Measurements from ENCODE around the gene FPGS. TPM values are rescaled to one million over a fixed set of nuclear protein-coding genes. Genes with fewer than 3 reads are reported as not detected.

FPGS gene
- total RNA-seq, 4 donors from 2014 or later = 42.5 to 91.4 (median 63.2) TPM

GRCh38 chr9:127848756-127849504 is 46.2 kb downstream of the FPGS start:
- WGBS, 2 donors (ENCODE audit: low coverage in 1 of 2) = 94 to 97% methylated on average over 5 to 8 of the region's 10 CpGs
- TF ChIP-seq POLR2AphosphoS5 (IDR thresholded peaks at IDR 0.05) (no peak), EP300 (IDR thresholded peaks at IDR 0.05) (no peak), CTCF (IDR thresholded peaks at IDR 0.05) (no peak), POLR2A (IDR thresholded peaks at IDR 0.05) (no peak)
- Histone ChIP-seq H3K27me3 (no peaks in the 10 kb centered on the region), H3K36me3 (peaks cover 0 to 14% of the 10 kb centered on the region in 2 donors), H3K9me3 (peaks cover 0 to 6% (median 0%) of the 10 kb centered on the region in 3 donors), H3K4me3 (peak overlapping the region in 1 of 2 donors; percentile 68), H3K4me1 (peaks cover 0 to 56% (median 18%) of the 10 kb centered on the region in 3 donors), H3K27ac (peak overlapping the region in 2 of 4 donors; percentile 2)
- no peak for ATAC-seq

- TF ChIP-seq POLR2AphosphoS5 (IDR thresholded peaks at IDR 0.05) (no peak), CTCF (IDR thresholded peaks at IDR 0.05) (no peak), EP300 (IDR thresholded peaks at IDR 0.05) (no peak), POLR2A (IDR thresholded peaks at IDR 0.05) (no peak)
- ATAC-seq = no peak
- H3K4me3 ChIP-seq = peak overlapping the region in 1 of 2 donors; percentile 68
- peak overlapping the region in 1 of 4 donors; percentile 31 for H3K27ac ChIP-seq
- no peaks in the 10 kb centered on the region for H3K27me3 ChIP-seq
- peaks cover 0 to 57% (median 26%) of the 10 kb centered on the region in 3 donors for H3K4me1 ChIP-seq
- peaks cover 0 to 6% (median 0%) of the 10 kb centered on the region in 3 donors for H3K9me3 ChIP-seq
- 75% methylated on average over 1 of the region's 17 CpGs; no CpG with 5 or more reads in 1 of the 2 donors for whole genome bisulfite sequencing, 2 donors (ENCODE audit: low coverage in 1 of 2)
- H3K36me3 ChIP-seq = peaks cover 0 to 14% of the 10 kb centered on the region in 2 donors
Measured at GRCh38 chr9:127850286-127850830, 47.7 kb downstream of the FPGS start.

- no peak for TF ChIP-seq POLR2A (IDR thresholded peaks at IDR 0.05)
- no peak for TF ChIP-seq CTCF (IDR thresholded peaks at IDR 0.05)
- no peak for TF ChIP-seq EP300 (IDR thresholded peaks at IDR 0.05)
- TF ChIP-seq POLR2AphosphoS5 (IDR thresholded peaks at IDR 0.05) = no peak
- H3K9me3 ChIP-seq = peaks cover 0 to 6% (median 0%) of the 10 kb centered on the region in 3 donors
- 29 to 80% methylated on average over 3 of the region's 9 CpGs for WGBS, 2 donors (ENCODE audit: low coverage in 1 of 2)
- H3K4me1 ChIP-seq = peaks cover 0 to 55% (median 22%) of the 10 kb centered on the region in 3 donors
- peaks cover 0 to 14% of the 10 kb centered on the region in 2 donors for H3K36me3 ChIP-seq
- H3K4me3 ChIP-seq = peak overlapping the region; percentile 41 to 68
- ATAC-seq = no peak
- H3K27me3 ChIP-seq = no peaks in the 10 kb centered on the region
- H3K27ac ChIP-seq = peak overlapping the region in 3 of 4 donors; percentile 81 to 86 (median 86)
Measured at GRCh38 chr9:127852829-127853228, 50.1 kb downstream of the FPGS start.

- peak overlapping the region; percentile 34 to 86 (median 84) for H3K27ac ChIP-seq
- peaks cover 0 to 61% (median 27%) of the 10 kb centered on the region in 3 donors for H3K4me1 ChIP-seq
- peaks cover 0 to 14% of the 10 kb centered on the region in 2 donors for H3K36me3 ChIP-seq
- H3K4me3 ChIP-seq = peak overlapping the region; percentile 41 to 68
- ATAC-seq = no peak
- TF ChIP-seq POLR2A (IDR thresholded peaks at IDR 0.05) (no peak), POLR2AphosphoS5 (IDR thresholded peaks at IDR 0.05) (no peak), EP300 (IDR thresholded peaks at IDR 0.05) (no peak), CTCF (IDR thresholded peaks at IDR 0.05) (no peak)
- H3K9me3 ChIP-seq = peaks cover 0 to 6% (median 0%) of the 10 kb centered on the region in 3 donors
- WGBS, 2 donors (ENCODE audit: low coverage in 1 of 2) = no CpG with 5 or more reads among the region's 13 CpGs
- H3K27me3 ChIP-seq = no peaks in the 10 kb centered on the region
Measured at GRCh38 chr9:127853312-127854183, 50.9 kb downstream of the FPGS start.

Data from gastroesophageal sphincter (tissue), 4 donors.